ENCODE results near the gene KASH5.

Gene KASH5

DNA sequence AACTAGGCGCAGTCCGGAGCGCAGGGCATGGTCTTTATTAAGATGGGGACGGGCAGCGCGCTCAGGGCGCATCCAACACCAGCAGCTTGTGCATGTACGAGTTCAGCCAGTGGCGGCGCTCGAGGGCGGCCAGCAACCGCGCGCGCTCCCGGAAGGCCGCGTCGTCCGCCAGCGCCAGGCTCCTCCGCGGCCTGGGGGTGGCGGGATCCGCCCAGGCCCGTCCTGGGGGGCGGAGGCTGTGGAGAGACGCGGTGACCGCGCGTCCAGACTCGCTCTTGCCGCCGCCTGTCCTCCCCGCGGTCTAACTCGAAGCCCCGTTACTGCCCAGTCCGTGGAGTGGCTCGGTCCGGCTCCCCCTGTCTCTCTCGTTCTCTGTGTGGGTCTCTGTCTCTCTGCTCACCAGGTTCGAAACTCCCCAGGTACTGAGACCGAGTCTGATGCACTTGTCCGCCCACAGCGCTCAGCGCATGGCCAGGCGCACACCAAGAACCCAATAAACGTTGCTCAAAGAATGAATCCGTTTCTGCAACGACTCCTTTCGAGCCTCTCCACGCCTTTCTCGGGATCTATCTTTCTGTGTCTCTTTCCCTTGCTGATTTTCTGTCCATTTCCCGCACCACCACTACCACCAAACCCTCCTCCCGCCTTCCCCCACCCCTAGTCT lies 34.5 kb downstream of the KASH5 start:
- DNase-seq = peak; percentile 15

GRCh38 chr19:49423071-49423984 lies 35.3 kb downstream of the KASH5 start, which contains the start of gene PTH2:
Gene PTH2, minus strand, starts transcription at chr19:49423441. Its CDS starts 102 bp downstream, at chr19:49423339.
- DNase-seq = no peak

GRCh38 chr19:49423985-49424303 lies 35.9 kb downstream of the KASH5 start:
- DNase-seq = no peak

DNA sequence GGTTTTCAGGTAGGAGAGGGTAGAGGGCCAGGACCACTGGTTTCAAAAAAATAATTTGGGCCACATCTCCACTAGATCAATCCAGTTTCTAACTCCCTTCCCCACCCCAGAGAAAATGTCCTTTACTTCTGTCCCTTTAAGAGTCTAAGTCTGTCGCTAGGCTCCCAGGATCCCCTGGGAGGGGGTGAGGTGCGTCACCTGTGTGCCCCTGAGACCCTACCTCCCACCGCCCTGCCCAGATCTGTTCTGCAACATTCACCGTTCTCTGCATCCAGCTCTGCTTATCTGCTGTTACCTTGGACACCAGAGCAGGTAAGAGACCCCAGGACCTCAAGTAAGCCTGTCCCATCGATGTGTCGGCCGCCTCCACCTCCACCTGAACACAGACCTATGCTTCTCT lies 37.1 kb downstream of the KASH5 start, which contains the start of gene GFY:
Gene GFY, plus strand, starts transcription at position 211 of the 400 bp plus-strand sequence. CDS start 1,043 bp downstream, outside the sequence.
- no peak for DNase-seq

DNA sequence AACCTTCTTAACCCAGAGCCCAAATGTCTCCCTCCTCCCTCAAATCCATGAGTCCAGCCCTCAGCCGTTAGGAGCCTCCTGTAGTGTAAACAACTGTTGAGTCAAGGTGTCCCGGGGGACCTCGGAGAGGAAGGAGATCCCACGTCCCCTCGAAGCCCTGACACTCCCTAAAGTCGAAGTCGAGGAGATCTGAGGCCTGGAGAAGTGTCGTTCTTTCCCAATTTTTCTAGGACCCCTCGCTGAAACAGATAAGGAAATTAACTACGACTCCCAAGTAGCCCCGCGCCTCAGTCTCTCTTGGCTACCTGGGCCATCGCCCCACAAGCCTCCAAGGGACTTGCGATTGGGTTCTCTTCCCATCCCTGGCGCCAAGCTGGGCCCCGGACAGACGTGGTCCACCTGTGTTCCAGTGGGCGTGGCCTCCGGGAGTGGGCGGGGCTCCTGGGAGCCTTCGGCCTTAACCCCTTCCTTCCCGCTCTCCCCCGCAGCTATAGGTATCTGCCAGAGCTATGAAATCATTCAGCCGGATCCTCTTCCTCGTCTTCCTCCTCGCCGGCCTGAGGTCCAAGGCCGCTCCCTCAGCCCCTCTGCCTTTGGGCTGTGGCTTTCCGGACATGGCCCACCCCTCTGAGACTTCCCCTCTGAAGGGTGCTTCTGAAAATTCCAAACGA lies 38.0 kb downstream of the KASH5 start:
- DNase-seq = no peak

GRCh38 chr19:49427339-49427738 lies 39.3 kb downstream of the KASH5 start:
- DNase-seq = no peak

DNA sequence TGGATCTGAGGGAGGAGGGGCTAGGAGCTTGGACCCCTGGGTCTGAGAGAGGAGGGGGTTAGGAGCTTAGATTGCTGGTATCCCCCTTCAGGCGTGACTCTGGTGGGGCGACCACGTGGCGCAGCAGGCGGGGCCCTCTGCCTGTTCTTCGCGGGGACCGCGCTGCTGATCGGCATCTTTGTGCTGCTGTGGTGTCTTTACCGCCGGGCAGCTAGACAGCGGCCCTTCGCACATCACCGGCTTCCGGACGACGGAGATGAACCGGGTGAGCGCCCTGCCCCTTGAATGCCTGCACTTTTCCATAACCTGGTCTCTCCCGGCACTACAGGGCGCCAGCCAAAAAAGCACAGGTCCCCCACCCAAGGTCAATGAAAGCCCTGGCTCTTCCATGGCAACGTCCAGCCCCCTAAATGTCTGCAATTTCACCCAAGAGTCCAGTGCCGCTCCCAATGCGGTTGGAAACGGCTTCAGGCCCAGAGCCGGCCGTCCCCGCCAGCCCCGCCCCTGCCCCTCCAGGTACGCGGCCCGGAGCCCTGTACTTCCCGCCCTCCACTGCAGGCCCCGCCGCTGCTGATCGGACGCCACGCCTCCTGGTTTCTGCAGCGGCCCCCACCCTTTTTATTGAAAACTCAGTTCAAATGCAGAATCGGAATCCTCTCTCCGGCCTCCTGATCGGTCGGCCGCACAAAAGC lies 40.0 kb downstream of the KASH5 start:
- DNase-seq = no peak

GRCh38 chr19:49428547-49429451 lies 40.8 kb downstream of the KASH5 start:
- no peak for DNase-seq

- DNase-seq = no peak
These were observed 42.2 kb downstream of the KASH5 start for GRCh38 chr19:49430172-49430677.

DNA sequence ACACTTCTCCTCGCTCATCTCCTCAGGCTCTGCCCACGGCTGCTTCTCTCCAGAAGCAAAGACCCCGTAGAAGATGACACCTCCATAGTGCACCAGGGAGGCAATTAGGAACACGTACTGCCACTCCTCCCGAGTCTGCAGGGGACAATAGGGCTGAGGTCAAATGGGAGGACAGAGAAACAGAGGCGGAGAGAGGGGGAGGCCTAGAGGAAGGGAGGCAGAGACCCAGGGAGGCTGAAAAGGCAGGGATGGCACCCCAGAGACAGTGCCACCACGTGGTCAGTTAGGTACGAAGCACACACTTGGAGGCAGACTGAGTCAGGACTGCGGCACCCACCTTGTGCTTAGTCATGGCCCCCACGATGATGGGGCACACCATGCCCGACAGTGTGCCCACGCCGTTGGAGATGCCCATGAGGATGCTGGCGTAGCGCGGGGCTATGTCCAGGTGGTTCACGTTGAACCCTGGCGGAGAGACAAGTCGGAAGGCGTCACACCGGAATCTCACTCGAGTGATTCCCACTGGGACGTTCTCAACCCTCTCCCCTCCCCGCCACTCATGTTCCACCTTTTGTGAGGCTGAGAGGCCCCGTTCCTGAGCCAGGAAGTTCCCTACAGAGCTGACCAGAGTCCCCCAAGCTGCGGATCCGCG lies 42.8 kb downstream of the KASH5 start:
- no peak for DNase-seq

- no peak for DNase-seq
These were observed 43.3 kb downstream of the KASH5 start for GRCh38 chr19:49431330-49431749.

DNA sequence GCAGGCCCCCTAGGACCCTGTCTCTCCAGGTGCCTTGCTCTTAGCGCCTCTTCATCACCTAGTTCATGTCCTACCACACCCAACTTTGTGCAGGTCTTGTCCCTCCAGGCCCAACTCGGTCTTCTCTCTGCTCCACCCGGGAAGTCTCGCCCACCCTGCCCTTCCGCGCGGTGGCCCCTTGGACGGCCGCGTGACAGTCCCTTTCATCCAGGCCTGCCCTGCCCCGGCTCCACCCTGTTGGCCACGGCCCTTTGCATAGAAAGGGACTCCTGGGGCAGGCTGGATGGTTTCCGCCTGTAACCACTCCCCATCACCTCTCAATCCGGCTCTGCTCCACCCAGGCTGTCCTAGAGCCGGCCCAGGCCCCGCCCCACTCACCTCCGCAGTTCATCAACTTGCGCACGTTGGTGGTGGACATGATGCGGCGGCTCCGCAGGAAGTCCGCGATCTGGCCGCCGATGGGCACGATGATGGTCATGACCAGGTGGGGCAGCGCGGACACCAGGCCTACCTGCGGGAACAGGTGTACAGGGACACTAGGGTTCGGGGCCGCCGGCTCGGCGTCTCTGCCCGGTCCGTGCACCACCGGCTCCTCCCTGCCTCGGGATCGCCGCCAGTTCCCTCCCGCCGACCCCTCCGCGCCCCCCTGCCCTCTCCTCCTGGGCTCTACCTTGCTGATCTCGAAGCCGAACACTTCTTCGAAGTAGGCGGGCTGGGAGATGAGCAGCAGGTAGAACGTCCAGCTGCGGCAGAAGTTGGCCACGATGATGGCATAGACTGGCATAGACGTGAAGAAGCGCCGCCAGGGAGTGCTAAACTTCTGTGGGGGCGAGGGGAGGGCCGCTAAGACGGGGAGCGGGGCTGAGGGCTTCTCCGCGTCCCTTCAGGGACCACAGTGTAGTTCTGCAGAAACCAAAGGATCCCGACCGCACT lies 44.4 kb downstream of the KASH5 start:
- no peak for DNase-seq

- DNase-seq = no peak
These were observed 45.3 kb downstream of the KASH5 start for GRCh38 chr19:49433240-49433901.

DNA sequence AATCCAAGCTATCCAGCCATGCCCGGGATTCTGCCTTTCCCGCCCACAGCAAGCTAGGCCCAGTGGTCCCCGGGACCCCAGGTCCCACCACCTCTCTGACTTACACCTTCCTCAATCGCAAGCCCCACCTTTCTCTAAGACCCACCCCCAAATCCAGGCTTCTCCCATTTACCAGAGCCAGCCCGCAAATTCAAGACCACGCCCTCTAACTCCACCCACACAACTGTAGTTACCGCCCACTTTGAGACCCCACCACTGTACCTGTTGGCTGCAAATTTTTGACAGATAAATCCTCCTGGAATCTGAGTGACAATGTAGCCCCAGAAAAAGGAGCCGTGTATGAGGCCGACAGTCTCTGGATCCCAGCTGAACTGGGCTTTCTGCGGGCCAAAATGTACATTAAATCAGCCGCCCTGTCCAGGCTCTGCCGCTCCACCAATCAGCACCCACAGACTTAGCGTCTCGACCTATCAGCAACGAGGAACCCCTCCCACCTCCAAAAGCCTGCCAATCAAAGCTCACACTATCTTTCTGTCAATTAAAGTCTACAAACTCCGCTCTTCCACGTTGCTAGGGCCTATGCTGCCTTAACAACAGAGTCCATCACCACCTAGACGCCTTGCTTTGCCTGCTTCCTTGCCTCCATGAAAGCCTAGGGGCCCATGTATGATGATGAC lies 47.0 kb downstream of the KASH5 start:
- no peak for DNase-seq

DNA sequence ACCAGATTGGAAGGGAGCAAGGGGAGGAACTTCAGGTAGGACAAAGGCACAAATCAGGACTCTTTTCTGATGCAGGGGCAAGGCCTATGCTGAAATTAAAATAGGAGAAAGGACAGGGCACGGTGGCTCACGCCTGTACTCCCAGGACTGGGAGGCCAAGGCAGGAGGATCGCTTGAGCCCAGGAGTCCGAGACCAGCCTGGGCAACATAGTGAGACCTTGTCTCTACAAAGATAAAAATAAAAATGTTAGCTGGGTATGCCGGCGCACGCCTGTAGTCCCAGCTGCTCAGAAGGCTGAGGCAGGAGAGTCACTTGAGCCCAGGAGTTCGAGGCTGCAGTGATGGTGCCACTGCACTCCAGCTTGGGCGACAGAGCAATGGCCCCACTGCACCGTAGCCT lies 47.6 kb downstream of the KASH5 start:
- DNase-seq = no peak

DNA sequence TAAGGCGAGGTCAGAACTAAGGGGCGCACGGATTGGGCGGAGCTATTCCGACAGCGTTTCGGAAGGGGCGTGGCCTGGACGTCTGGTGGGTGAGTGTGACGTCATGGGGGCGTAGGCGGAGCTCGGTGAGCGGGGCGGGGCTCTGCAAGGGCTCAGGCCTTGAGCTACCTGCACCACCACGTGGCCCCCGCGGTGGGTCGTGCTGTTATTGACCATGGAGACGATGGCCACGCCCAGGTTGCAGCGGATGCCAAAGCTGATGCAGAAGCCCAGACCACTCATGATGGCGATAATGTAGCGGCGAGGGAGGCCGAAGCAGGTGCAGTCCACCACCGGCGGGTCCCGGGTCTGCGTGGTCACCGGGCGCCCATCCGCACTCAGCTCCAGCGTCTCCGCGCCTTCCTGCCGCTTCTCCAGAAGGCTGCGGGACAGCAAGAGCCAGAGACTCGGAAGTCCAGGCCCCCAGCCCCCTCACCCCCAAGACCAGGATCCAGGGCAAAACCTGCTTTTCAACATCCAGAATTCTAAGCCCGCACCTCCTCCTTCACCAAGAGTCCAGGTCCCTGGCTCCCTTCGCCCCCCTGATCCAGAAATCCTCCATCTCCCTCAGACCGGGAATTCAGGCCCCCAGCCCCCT lies 48.5 kb downstream of the KASH5 start:
- no peak for DNase-seq

GRCh38 chr19:49437231-49437630 lies 49.2 kb downstream of the KASH5 start:
- DNase-seq = no peak

- no peak for DNase-seq
These were observed 50.2 kb downstream of the KASH5 start for GRCh38 chr19:49438261-49438660.
